T47D (cell line): ENCODE measurements around the gene UBE2M.
A peak's percentile ranks its signal among the peaks of the same experiment; 100 is the strongest.
"Not testable (repeated sequence)": the region's sequence is repeated elsewhere in the genome, so short reads cannot be mapped to it uniquely, and the experiment has no call there.

Experiments
- DNase-seq, 2 experiments: peaks; one replicate each; pipeline versions ENCODE4 v3.0.0 to v3.0.0-alpha.2; 2011 to 2012; ENCODE audit warnings: low read depth in 1 of 2, low spot score in 1 of 2
- JUND ChIP-seq: IDR thresholded peaks from 2 replicates; pipeline ENCODE4 v1.6.1; 2012; ENCODE audit warnings: low read depth
- in situ Hi-C: cut with HindIII; loops from 2 replicates; pipeline ENCODE4 v1.10.0; 2016; ENCODE audit warnings: low sequenced_read_pairs, low pct_unique_long_range_greater_than_20kb

UBE2M gene

GRCh38 chr19:58547323-58548312 is 10.8 kb downstream of the UBE2M start:
- no peak for TF ChIP-seq JUND
- no peak for DNase-seq
- in situ Hi-C loops, result no loop called here

GRCh38 chr19:58546019-58546530 is 12.3 kb downstream of the UBE2M start:
- no peak for DNase-seq
- in situ Hi-C loops, result no loop called here
- TF ChIP-seq JUND, result no peak

- TF ChIP-seq JUND, result no peak
- in situ Hi-C loops, result no loop called here
- DNase-seq, result no peak
Observed at GRCh38 chr19:58545286-58546018, 13.0 kb downstream of the UBE2M start.

- TF ChIP-seq JUND, result no peak
- DNase-seq, result peak in 1 of 2 experiments; percentile 65
- in situ Hi-C loops, result no loop called here
Observed at GRCh38 chr19:58544591-58545285, 13.7 kb downstream of the UBE2M start.

GRCh38 chr19:58543826-58544590 is 14.4 kb downstream of the UBE2M start, which contains the start of gene TRIM28:
Gene TRIM28, plus strand, starts transcription at chr19:58544064. Its CDS starts 694 bp downstream, at chr19:58544758.
- no peak for TF ChIP-seq JUND
- peak; percentile 96 to 98 for DNase-seq
- in situ Hi-C loops, result no loop called here

GRCh38 chr19:58542641-58543372 is 15.6 kb downstream of the UBE2M start:
- in situ Hi-C loops, DNase-seq: not testable (repeated sequence)

GRCh38 chr19:58539169-58539559 is 19.2 kb downstream of the UBE2M start:
- in situ Hi-C loops, DNase-seq: not testable (repeated sequence)

- DNase-seq, result no peak
- TF ChIP-seq JUND, result no peak
- in situ Hi-C loops, result no loop called here
Observed at GRCh38 chr19:58538257-58539168, 19.9 kb downstream of the UBE2M start.

GRCh38 chr19:58536852-58537798 is 21.3 kb downstream of the UBE2M start:
- in situ Hi-C loops, result no loop called here
- DNase-seq, result no peak
- TF ChIP-seq JUND, result no peak

- no peak for DNase-seq
- in situ Hi-C loops, result no loop called here
- TF ChIP-seq JUND, result no peak
Observed at GRCh38 chr19:58535857-58536256, 22.6 kb downstream of the UBE2M start.
